ENCODE measurements around the gene UCP1. TPM values are rescaled to one million over a fixed set of nuclear protein-coding genes. Genes with fewer than 3 reads are reported as not detected.

Gene UCP1, protein sequence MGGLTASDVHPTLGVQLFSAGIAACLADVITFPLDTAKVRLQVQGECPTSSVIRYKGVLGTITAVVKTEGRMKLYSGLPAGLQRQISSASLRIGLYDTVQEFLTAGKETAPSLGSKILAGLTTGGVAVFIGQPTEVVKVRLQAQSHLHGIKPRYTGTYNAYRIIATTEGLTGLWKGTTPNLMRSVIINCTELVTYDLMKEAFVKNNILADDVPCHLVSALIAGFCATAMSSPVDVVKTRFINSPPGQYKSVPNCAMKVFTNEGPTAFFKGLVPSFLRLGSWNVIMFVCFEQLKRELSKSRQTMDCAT
- 0.06 to 0.07 TPM (median 0.07 TPM) in 3 of 5 replicates, not detected in the others for total RNA-seq (2022; extraction: Qiagen RNA extraction)

GRCh38 chr4:140568507-140569306 lies at the start of gene UCP1:
Gene UCP1 (minus strand): TSS chr4:140568961. CDS start chr4:140568729, 232 bp downstream.

DNA sequence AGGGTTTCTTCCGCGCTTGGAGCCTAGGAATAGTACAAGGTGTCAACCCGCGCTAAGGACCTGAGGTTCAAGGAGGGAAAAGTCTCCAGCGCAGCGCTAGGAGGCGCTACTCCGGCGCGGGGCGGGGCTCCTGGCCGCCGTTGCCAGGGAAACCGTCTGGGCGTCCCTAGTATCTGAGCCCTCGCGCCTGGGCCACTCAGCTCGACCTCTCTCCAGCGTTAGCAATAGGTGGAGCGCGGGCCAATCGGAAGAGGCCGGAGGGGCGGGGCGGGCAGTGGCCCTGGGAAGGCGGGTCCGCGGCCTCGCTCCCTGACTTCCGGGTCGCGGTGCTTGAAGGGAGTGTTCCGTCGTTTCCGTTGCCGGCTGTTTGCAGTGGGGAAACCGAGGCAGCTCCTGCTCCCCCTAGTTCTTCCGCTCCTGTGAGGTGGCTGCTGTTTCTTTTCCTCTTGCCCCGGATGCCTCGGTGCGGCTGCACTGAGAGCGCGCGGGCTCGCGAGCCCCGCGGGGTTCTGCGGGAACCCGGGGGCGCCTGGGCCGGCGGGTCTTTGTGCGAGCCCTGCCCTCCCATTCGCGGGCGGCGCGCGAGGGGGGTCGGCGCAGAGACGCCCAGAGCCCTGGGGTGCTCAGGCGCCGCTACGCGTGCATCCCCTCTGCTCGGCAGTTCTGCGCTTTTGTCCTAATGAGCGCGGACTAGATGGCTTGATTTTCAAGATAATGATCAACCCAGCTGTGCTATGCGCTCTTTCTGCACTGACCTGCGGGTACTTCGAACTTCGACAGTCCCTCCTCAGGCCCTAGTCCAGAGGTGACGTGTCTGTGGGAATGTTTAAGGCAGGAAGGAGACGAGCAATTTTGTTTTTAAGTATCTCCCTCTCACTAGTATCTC lies 44.7 kb downstream of the UCP1 start, which contains the start of gene ELMOD2:
Gene ELMOD2, plus strand, starts transcription at position 312 of the 886 bp plus-strand sequence. CDS start 1,261 bp downstream, outside the sequence.

Other genes starting within 250 kb of the UCP1 start
- gene SCOC, start 195.3 kb downstream of the UCP1 start, total RNA-seq (2022; extraction: Qiagen RNA extraction), result 22.6 to 30.0 TPM (median 28.1 TPM) in 5 replicates
- 4.9 to 6.1 TPM (median 5.1 TPM) in 5 replicates for gene CLGN, start 141.3 kb downstream of the UCP1 start, total RNA-seq (2022; extraction: Qiagen RNA extraction)
- gene MGAT4D, start 70.7 kb downstream of the UCP1 start, total RNA-seq (2022; extraction: Qiagen RNA extraction), result not detected in 5 replicates
- 10.3 to 14.9 TPM (median 11.0 TPM) in 5 replicates for gene ELMOD2, start 44.8 kb downstream of the UCP1 start, total RNA-seq (2022; extraction: Qiagen RNA extraction)
- gene TBC1D9, start 187.4 kb upstream of the UCP1 start, total RNA-seq (2022; extraction: Qiagen RNA extraction), result 5.3 to 7.7 TPM (median 7.3 TPM) in 5 replicates